ENCODE measurements around the gene TBCD. TPM values are rescaled to one million over a fixed set of nuclear protein-coding genes. Genes with fewer than 3 reads are reported as not detected.
"Not testable (repeated sequence)": the region's sequence is repeated elsewhere in the genome, so short reads cannot be mapped to it uniquely, and the experiment has no call there.

Gene TBCD
- polyA plus RNA-seq, 3 donors, result 54.0 to 58.6 (median 58.1) TPM

GRCh38 chr17:82983510-82984248, 231.8 kb downstream of the TBCD start:
- DNase-seq (ENCODE audit: low read depth in 3 of 3, low spot score in 2 of 3), result no peak

GRCh38 chr17:82984249-82984617, 232.4 kb downstream of the TBCD start:
- not testable (repeated sequence) for DNase-seq (ENCODE audit: low read depth in 3 of 3, low spot score in 2 of 3)

- no peak for DNase-seq (ENCODE audit: low read depth in 3 of 3, low spot score in 2 of 3)
These were observed 233.0 kb downstream of the TBCD start for GRCh38 chr17:82984751-82985427.

GRCh38 chr17:82985428-82985805, 233.6 kb downstream of the TBCD start:
- no peak for DNase-seq (ENCODE audit: low read depth in 3 of 3, low spot score in 2 of 3)

- no peak for DNase-seq (ENCODE audit: low read depth in 3 of 3, low spot score in 2 of 3)
These were observed 234.1 kb downstream of the TBCD start for GRCh38 chr17:82985973-82986372.

GRCh38 chr17:82989051-82989450, 237.2 kb downstream of the TBCD start:
- DNase-seq (ENCODE audit: low read depth in 3 of 3, low spot score in 2 of 3), result not testable (repeated sequence)

- no peak for DNase-seq (ENCODE audit: low read depth in 3 of 3, low spot score in 2 of 3)
These were observed 238.0 kb downstream of the TBCD start for GRCh38 chr17:82989881-82990280.

GRCh38 chr17:82993005-82993404, 241.1 kb downstream of the TBCD start:
- no peak for DNase-seq (ENCODE audit: low read depth in 3 of 3, low spot score in 2 of 3)

Other genes with a start within 250 kb of the TBCD start
- gene FOXK2, start 232.3 kb upstream of the TBCD start, polyA plus RNA-seq (ENCODE audit: insufficient read length in 3 of 3), result 10 to 100 TPM; 35.2 to 37.9 (median 36.0) TPM
- 10 to 100 TPM; 88.7 to 98.3 (median 98.2) TPM for gene WDR45B, start 103.6 kb upstream of the TBCD start, polyA plus RNA-seq (ENCODE audit: insufficient read length in 3 of 3)
- gene RAB40B, start 53.4 kb upstream of the TBCD start, polyA plus RNA-seq (ENCODE audit: insufficient read length in 3 of 3), result 10 to 100 TPM; 15.1 to 17.4 (median 17.2) TPM
- gene FN3KRP, start 35.4 kb upstream of the TBCD start, polyA plus RNA-seq (ENCODE audit: insufficient read length in 3 of 3), result 10 to 100 TPM; 38.9 to 42.4 (median 39.9) TPM
- gene FN3K, start 16.4 kb upstream of the TBCD start, polyA plus RNA-seq (ENCODE audit: insufficient read length in 3 of 3), result 10 to 100 TPM; 18.1 to 24.8 (median 24.3) TPM
- 1 to 10 TPM; 1.2 to 1.8 (median 1.6) TPM for gene ZNF750, start 88.0 kb downstream of the TBCD start, polyA plus RNA-seq (ENCODE audit: insufficient read length in 3 of 3)

All from right renal cortex interstitium (tissue), 3 donors.